Ascending aorta (tissue), 2 donors: ENCODE results near the gene DNAH2. TPM values are rescaled to one million over a fixed set of nuclear protein-coding genes. Genes with fewer than 3 reads are reported as not detected.

Experiments
- DNase-seq, 2 donors: peaks; one replicate each; pipeline ENCODE4 v3.0.0-alpha.2; 2019; ENCODE audit warnings: low spot score in 2 of 2
- H3K27ac ChIP-seq, 2 donors: fragments of 200-600 bp; sonication (generic); one replicate each; pipeline ENCODE4 v1.5.1; 2016 to 2017; ENCODE audit warnings: mild to moderate bottlenecking in 1 of 2
- H3K27me3 ChIP-seq: fragments of 200-600 bp; sonication (generic); one replicate; pipeline ENCODE4 v1.5.1; 2017
- H3K36me3 ChIP-seq, 2 donors: fragments of 200-600 bp; sonication (generic); one replicate each; pipeline ENCODE4 v1.5.1; 2016
- H3K4me1 ChIP-seq, 2 donors: fragments of 200-600 bp; sonication (generic); one replicate each; pipeline ENCODE4 v1.5.1; 2016 to 2017; ENCODE audit warnings: mild to moderate bottlenecking in 1 of 2
- H3K4me3 ChIP-seq, 2 donors: fragments of 200-600 bp; sonication (generic); one replicate each; pipeline ENCODE4 v1.5.1; 2016 to 2017; ENCODE audit warnings: mild to moderate bottlenecking in 1 of 2
- H3K9me3 ChIP-seq, 2 donors: fragments of 200-600 bp; sonication (generic); one replicate each; pipeline ENCODE4 v1.5.1; 2016
- CTCF ChIP-seq, 3 experiments: fragments of 200-600 bp in 2 of 3; fragments of 450-650 bp in 1 of 3; sonication (generic) in 2 of 3; IDR thresholded peaks; one replicate each; pipeline ENCODE4 v1.5.1; 2016 to 2019; ENCODE audit warnings: antibody characterized with exemption in 3 of 3, mild to moderate bottlenecking in 1 of 3, moderate library complexity in 1 of 3
- intact Hi-C: fragments of 100-400 bp; cut with DNase I; formaldehyde crosslinking; loops from one replicate; pipeline ENCODE4 v1.15.1; 2023
- total RNA-seq: library from RNA; depleted of rRNA; stranded (reverse); fragments of >200 nt; gene quantifications from one replicate; pipeline ENCODE4 v1.1.0, GENCODE V29; 2016

The DNAH2 gene
- total RNA-seq, 1 donor from 2014 or later = 0.43 TPM

DNA sequence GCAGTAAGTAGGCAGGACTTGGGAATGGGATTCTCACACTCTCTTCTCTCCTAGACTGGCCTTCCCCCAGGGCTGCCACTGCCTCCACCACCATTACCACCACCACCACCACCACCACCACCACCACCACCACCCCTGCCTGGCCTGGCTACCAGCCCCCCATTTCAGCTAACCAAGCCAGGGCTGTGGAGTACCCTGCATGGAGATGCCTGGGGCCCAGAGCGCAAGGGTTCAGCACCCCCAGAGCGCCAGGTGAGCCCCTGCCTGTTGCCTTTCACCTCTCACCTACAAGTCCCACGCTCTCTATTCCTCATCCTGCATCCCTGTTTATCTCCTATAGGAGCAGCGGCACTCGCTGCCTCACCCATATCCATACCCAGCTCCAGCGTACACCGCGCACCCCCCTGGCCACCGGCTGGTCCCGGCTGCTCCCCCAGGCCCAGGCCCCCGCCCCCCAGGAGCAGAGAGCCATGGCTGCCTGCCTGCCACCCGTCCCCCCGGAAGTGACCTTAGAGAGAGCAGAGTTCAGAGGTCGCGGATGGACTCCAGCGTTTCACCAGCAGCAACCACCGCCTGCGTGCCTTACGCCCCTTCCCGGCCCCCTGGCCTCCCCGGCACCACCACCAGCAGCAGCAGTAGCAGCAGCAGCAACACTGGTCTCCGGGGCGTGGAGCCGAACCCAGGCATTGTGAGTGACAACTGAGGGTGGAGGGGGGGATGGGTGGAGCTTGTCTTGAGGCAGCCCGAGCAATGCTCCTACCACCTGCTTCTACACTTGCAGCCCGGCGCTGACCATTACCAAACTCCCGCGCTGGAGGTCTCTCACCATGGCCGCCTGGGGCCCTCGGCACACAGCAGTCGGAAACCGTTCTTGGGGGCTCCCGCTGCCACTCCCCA, 129.5 kb downstream of the DNAH2 start:
- Histone ChIP-seq H3K27me3 (no peaks in the 10 kb centered on the region), H3K4me3 (no peak overlapping the region), H3K4me1 (peaks cover 8 to 13% of the 10 kb centered on the region in 2 donors), H3K36me3 (peaks cover 42 to 49% of the 10 kb centered on the region in 2 donors), H3K9me3 (no peaks in the 10 kb centered on the region), H3K27ac (no peak overlapping the region)
- TF ChIP-seq CTCF (IDR thresholded peaks at IDR 0.05) = no peak
- intact Hi-C loops = loop anchor here (10.0 kb wide), 2 partner anchors 232 to 832 kb away; partner anchors contain the start of genes FXR2 and RNASEK
- peak in 1 of 2 donors; percentile 60 for DNase-seq

GRCh38 chr17:7848131-7848579, 130.6 kb downstream of the DNAH2 start:
- peaks cover 42 to 55% of the 10 kb centered on the region in 2 donors for H3K36me3 ChIP-seq
- H3K4me3 ChIP-seq = no peak overlapping the region
- peaks cover 10 to 13% of the 10 kb centered on the region in 2 donors for H3K4me1 ChIP-seq
- H3K27me3 ChIP-seq = no peaks in the 10 kb centered on the region
- intact Hi-C loops = loop anchor here (10.0 kb wide), 2 partner anchors 233 to 833 kb away; partner anchors contain the start of genes FXR2 and RNASEK
- no peak for TF ChIP-seq CTCF (IDR thresholded peaks at IDR 0.05)
- no peak overlapping the region for H3K27ac ChIP-seq
- H3K9me3 ChIP-seq = no peaks in the 10 kb centered on the region
- DNase-seq = peak in 1 of 2 donors; percentile 57

- Histone ChIP-seq H3K36me3 (peaks cover 42 to 60% of the 10 kb centered on the region in 2 donors), H3K4me3 (no peak overlapping the region), H3K4me1 (peaks cover 10 to 13% of the 10 kb centered on the region in 2 donors), H3K27ac (no peak overlapping the region), H3K27me3 (no peaks in the 10 kb centered on the region), H3K9me3 (no peaks in the 10 kb centered on the region)
- no peak for TF ChIP-seq CTCF (IDR thresholded peaks at IDR 0.05)
- DNase-seq = peak in 1 of 2 donors; percentile 64
- intact Hi-C loops = loop anchor here (10.0 kb wide), 2 partner anchors 234 to 834 kb away; partner anchors contain the start of genes FXR2 and RNASEK
Measured at GRCh38 chr17:7848739-7849129, 131.2 kb downstream of the DNAH2 start.

DNA sequence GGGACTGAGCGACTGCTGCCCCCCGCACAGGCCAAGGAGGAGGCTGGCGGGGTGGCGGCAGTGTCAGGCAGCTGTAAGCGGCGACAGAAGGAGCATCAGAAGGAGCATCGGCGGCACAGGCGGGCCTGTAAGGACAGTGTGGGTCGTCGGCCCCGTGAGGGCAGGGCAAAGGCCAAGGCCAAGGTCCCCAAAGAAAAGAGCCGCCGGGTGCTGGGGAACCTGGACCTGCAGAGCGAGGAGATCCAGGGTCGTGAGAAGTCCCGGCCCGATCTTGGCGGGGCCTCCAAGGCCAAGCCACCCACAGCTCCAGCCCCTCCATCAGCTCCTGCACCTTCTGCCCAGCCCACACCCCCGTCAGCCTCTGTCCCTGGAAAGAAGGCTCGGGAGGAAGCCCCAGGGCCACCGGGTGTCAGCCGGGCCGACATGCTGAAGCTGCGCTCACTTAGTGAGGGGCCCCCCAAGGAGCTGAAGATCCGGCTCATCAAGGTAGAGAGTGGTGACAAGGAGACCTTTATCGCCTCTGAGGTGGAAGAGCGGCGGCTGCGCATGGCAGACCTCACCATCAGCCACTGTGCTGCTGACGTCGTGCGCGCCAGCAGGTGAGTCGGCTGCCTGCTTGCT, 131.7 kb downstream of the DNAH2 start:
- TF ChIP-seq CTCF (IDR thresholded peaks at IDR 0.05) = no peak
- no peaks in the 10 kb centered on the region for H3K27me3 ChIP-seq
- H3K4me1 ChIP-seq = peaks cover 10 to 13% of the 10 kb centered on the region in 2 donors
- no peaks in the 10 kb centered on the region for H3K9me3 ChIP-seq
- no peak overlapping the region for H3K4me3 ChIP-seq
- intact Hi-C loops = loop anchor here (10.0 kb wide), 2 partner anchors 234 to 834 kb away; partner anchors contain the start of genes FXR2 and RNASEK
- peaks cover 42 to 64% of the 10 kb centered on the region in 2 donors for H3K36me3 ChIP-seq
- DNase-seq = no peak
- H3K27ac ChIP-seq = no peak overlapping the region

- Histone ChIP-seq H3K9me3 (no peaks in the 10 kb centered on the region), H3K4me1 (peaks cover 10 to 13% of the 10 kb centered on the region in 2 donors), H3K4me3 (no peak overlapping the region), H3K27ac (no peak overlapping the region), H3K36me3 (peaks cover 42 to 64% of the 10 kb centered on the region in 2 donors), H3K27me3 (no peaks in the 10 kb centered on the region)
- no peak for DNase-seq
- no peak for TF ChIP-seq CTCF (IDR thresholded peaks at IDR 0.05)
- intact Hi-C loops = loop anchor here (10.0 kb wide), 3 partner anchors 235 to 835 kb away; partner anchors contain the start of genes FXR2, POLR2A, RNASEK and SLC35G6
Measured at GRCh38 chr17:7849751-7850504, 132.4 kb downstream of the DNAH2 start.
